ENCODE data around the gene ZNF516.

DNA sequence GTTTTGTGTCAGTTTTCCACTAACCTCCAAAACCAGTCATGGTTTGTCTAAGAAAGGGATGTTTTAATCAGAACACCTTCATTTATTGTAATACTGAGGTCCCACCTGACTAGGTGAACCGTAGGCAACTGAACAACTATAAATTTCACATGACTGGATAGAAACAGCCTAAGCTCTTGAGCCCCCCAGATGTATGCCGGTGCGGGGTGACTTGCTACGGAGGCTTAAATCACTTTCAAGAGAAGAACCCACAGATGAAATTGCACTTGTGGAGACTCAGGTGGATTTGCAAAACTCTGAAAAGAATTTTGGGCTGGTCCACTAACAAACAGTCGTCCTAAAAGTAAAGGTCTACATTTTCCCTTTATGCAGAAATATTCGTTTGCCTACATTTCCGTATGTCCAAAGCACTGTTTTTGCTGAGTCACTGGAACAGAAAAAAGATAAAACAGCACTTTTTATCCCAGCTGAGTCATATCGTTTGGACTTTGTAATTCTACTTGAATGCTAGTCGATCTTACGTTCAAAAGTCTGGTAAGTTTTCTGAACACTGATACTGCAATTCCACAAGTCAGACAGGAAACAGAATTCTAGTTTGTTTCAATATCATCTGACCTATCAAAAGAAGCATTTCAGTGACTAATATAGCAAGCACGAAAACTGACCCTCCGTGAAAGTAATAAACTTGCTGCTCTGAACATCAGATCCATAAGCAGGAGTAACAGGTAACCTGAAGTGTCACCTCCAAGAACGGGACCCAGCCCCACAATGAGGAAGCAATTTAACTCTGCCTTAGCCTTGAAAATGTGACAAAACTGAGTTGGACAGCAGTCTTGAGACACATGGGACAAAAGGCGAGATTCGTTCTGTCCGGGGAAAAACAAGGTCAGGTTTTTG is 18.1 kb downstream of the ZNF516 start:
- TF ChIP-seq, protein P1, sequence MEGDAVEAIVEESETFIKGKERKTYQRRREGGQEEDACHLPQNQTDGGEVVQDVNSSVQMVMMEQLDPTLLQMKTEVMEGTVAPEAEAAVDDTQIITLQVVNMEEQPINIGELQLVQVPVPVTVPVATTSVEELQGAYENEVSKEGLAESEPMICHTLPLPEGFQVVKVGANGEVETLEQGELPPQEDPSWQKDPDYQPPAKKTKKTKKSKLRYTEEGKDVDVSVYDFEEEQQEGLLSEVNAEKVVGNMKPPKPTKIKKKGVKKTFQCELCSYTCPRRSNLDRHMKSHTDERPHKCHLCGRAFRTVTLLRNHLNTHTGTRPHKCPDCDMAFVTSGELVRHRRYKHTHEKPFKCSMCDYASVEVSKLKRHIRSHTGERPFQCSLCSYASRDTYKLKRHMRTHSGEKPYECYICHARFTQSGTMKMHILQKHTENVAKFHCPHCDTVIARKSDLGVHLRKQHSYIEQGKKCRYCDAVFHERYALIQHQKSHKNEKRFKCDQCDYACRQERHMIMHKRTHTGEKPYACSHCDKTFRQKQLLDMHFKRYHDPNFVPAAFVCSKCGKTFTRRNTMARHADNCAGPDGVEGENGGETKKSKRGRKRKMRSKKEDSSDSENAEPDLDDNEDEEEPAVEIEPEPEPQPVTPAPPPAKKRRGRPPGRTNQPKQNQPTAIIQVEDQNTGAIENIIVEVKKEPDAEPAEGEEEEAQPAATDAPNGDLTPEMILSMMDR (IDR thresholded peaks at IDR 0.05; ENCODE audit: low read length): no peak
- TF ChIP-seq EZH2 (IDR thresholded peaks at IDR 0.05; ENCODE audit: borderline replicate concordance, low read length): no peak

Data from OCI-LY1 (cell line).